GM23248 (cell line): ENCODE results near the gene TIMM13. TPM values are rescaled to one million over a fixed set of nuclear protein-coding genes. Genes with fewer than 3 reads are reported as not detected.
A peak's percentile ranks its signal among the peaks of the same experiment; 100 is the strongest.

ENCODE experiments used
- DNase-seq: peaks from one replicate; pipeline ENCODE4 v3.0.0-alpha.2; 2015
- H2AFZ ChIP-seq: fragments of 200-600 bp; sonication (generic); 2 replicates; pipeline ENCODE4 v1.6.1; 2016; ENCODE audit warnings: antibody characterized with exemption
- H3F3A ChIP-seq: fragments of 200-600 bp; sonication (generic); 2 replicates; pipeline ENCODE4 v1.6.1; 2016; ENCODE audit warnings: mild to moderate bottlenecking, antibody characterized with exemption, mixed run types; ENCODE audit not compliant: insufficient read depth
- H3K27ac ChIP-seq: fragments of 200-600 bp; sonication (generic); 2 replicates; pipeline ENCODE4 v1.5.1; 2016; ENCODE audit warnings: mild to moderate bottlenecking
- H3K27me3 ChIP-seq: fragments of 200-600 bp; sonication (generic); replicated peaks from 2 replicates; pipeline ENCODE4 v1.6.1; 2016; ENCODE audit warnings: mild to moderate bottlenecking; ENCODE audit not compliant: insufficient read depth
- H3K36me3 ChIP-seq: fragments of 200-600 bp; sonication (generic); 2 replicates; pipeline ENCODE4 v1.6.1; 2016; ENCODE audit warnings: low read depth, mild to moderate bottlenecking
- H3K4me1 ChIP-seq: fragments of 200-600 bp; sonication (generic); 2 replicates; pipeline ENCODE4 v1.6.1; 2016; ENCODE audit warnings: mild to moderate bottlenecking; ENCODE audit not compliant: insufficient read depth
- H3K4me2 ChIP-seq: fragments of 200-600 bp; sonication (generic); one replicate; pipeline ENCODE4 v1.6.1; 2016; ENCODE audit warnings: mild to moderate bottlenecking; ENCODE audit not compliant: unreplicated experiment
- H3K4me3 ChIP-seq: fragments of 200-600 bp; sonication (generic); 2 replicates; pipeline ENCODE4 v1.5.1; 2016; ENCODE audit warnings: mild to moderate bottlenecking
- H3K79me2 ChIP-seq: fragments of 200-600 bp; sonication (generic); 2 replicates; pipeline ENCODE4 v1.6.1; 2016; ENCODE audit warnings: mild to moderate bottlenecking; ENCODE audit not compliant: insufficient read depth
- H3K9ac ChIP-seq: fragments of 200-600 bp; sonication (generic); 2 replicates; pipeline ENCODE4 v1.6.1; 2016; ENCODE audit warnings: mild to moderate bottlenecking
- H3K9me2 ChIP-seq: fragments of 200-600 bp; sonication (generic); 2 replicates; pipeline ENCODE4 v1.6.1; 2016; ENCODE audit warnings: mixed run types, mild to moderate bottlenecking, moderate library complexity; ENCODE audit not compliant: insufficient read depth
- H3K9me3 ChIP-seq: fragments of 200-600 bp; sonication (generic); one replicate; pipeline ENCODE4 v1.6.1; 2017; ENCODE audit warnings: low read depth
- H4K20me1 ChIP-seq: fragments of 200-600 bp; sonication (generic); 2 replicates; pipeline ENCODE4 v1.6.0; 2016; ENCODE audit not compliant: insufficient read depth
- EZH2 ChIP-seq: fragments of 200-600 bp; sonication (generic); IDR thresholded peaks from 2 replicates; pipeline ENCODE4 v1.6.1; 2018; ENCODE audit warnings: antibody characterized with exemption, mild to moderate bottlenecking; ENCODE audit not compliant: insufficient read depth, poor library complexity, severe bottlenecking
- EZH2phosphoT487 ChIP-seq: fragments of 200-600 bp; sonication (generic); IDR thresholded peaks from 2 replicates; pipeline ENCODE4 v1.6.1; 2018; ENCODE audit warnings: antibody characterized with exemption, moderate library complexity, mild to moderate bottlenecking, low read depth; ENCODE audit not compliant: insufficient read depth
- WGBS, 2 experiments: methylation state at CpG; one replicate each; pipeline ENCODE4 v1.1.6; 2015 to 2017; ENCODE audit warnings: low lambda C conversion rate in 2 of 2, low coverage in 1 of 2; ENCODE audit errors: missing lambda C conversion rate in 2 of 2; 5-methylcytosine and 5-hydroxymethylcytosine counted together
- in situ Hi-C: fragments of 300-500 bp; cut with MboI; formaldehyde crosslinking; loops from 2 replicates; pipeline ENCODE4 v1.15.0; 2020
- polyA plus RNA-seq: library from polyadenylated mRNA; unstranded; fragments of >200 nt; fragmentation: Nextera tagmentation; extraction: Ambion mirVana; gene quantifications from 2 replicates; pipeline ENCODE4 v1.2.1, GENCODE V29; 2016
- total RNA-seq: library from RNA; depleted of rRNA; stranded (reverse); fragments of >200 nt; shearing (Covaris generic); gene quantifications from 2 replicates; pipeline ENCODE4 v1.2.3, GENCODE V29; 2014

TIMM13 gene
- total and polyA plus RNA-seq, 2 experiments from 2014 or later = 57.6 to 143 TPM

- Histone ChIP-seq H3K9me3 (no peaks in the 10 kb centered on the region), H4K20me1 (no peaks in the 10 kb centered on the region), H2AFZ (no peak overlapping the region), H3K27ac (no peak overlapping the region), H3K4me3 (no peak overlapping the region), H3K4me1 (no peaks in the 10 kb centered on the region), H3K27me3 (no peaks in the 10 kb centered on the region), H3K4me2 (no peak overlapping the region), H3K36me3 (no peaks in the 10 kb centered on the region), H3K9me2 (no peaks in the 10 kb centered on the region), H3K79me2 (no peaks in the 10 kb centered on the region), H3K9ac (no peak overlapping the region), H3F3A (no peaks in the 10 kb centered on the region; the same call in 1 of the 2 replicates)
- TF ChIP-seq EZH2phosphoT487 (no peak), EZH2 (no peak)
- in situ Hi-C loops = no loop called here
- WGBS, 2 experiments = 69 to 80% methylated on average over 6 of the region's 6 CpGs
- no peak for DNase-seq
Observed at GRCh38 chr19:2415973-2416319, 11.4 kb downstream of the TIMM13 start.

- TF ChIP-seq EZH2 = no peak
- TF ChIP-seq EZH2phosphoT487 = no peak
- Histone ChIP-seq H3K9me2 (no peaks in the 10 kb centered on the region), H3K4me2 (no peak overlapping the region), H3K79me2 (no peaks in the 10 kb centered on the region), H3K9me3 (no peaks in the 10 kb centered on the region), H3F3A (no peaks in the 10 kb centered on the region; the same call in 1 of the 2 replicates), H3K27me3 (no peaks in the 10 kb centered on the region), H3K9ac (no peak overlapping the region), H3K4me3 (no peak overlapping the region), H4K20me1 (no peaks in the 10 kb centered on the region), H3K4me1 (no peaks in the 10 kb centered on the region), H3K36me3 (no peaks in the 10 kb centered on the region), H2AFZ (no peak overlapping the region), H3K27ac (no peak overlapping the region)
- 80 to 83% methylated on average over 25 to 29 of the region's 29 CpGs for whole genome bisulfite sequencing, 2 experiments
- in situ Hi-C loops = no loop called here
- DNase-seq = no peak
Observed at GRCh38 chr19:2415281-2415972, 12.0 kb downstream of the TIMM13 start.

GRCh38 chr19:2413629-2414028 lies 13.8 kb downstream of the TIMM13 start:
- H3K79me2 ChIP-seq = no peaks in the 10 kb centered on the region
- TF ChIP-seq EZH2 = no peak
- H3K4me3 ChIP-seq = no peak overlapping the region
- no peak for DNase-seq
- no peak overlapping the region for H2AFZ ChIP-seq
- H3K36me3 ChIP-seq = no peaks in the 10 kb centered on the region
- no peaks in the 10 kb centered on the region for H3K9me3 ChIP-seq
- no peaks in the 10 kb centered on the region for H4K20me1 ChIP-seq
- H3K4me2 ChIP-seq = no peak overlapping the region
- WGBS, 2 experiments = 83 to 92% methylated on average over 8 to 16 of the region's 16 CpGs
- no peak overlapping the region for H3K27ac ChIP-seq
- no peaks in the 10 kb centered on the region for H3K9me2 ChIP-seq
- H3F3A ChIP-seq = no peaks in the 10 kb centered on the region
- no peaks in the 10 kb centered on the region for H3K27me3 ChIP-seq
- H3K4me1 ChIP-seq = no peaks in the 10 kb centered on the region
- in situ Hi-C loops = no loop called here
- no peak overlapping the region for H3K9ac ChIP-seq

GRCh38 chr19:2413159-2413558 lies 14.2 kb downstream of the TIMM13 start:
- no peaks in the 10 kb centered on the region for H3K4me1 ChIP-seq
- WGBS, 2 experiments = 84 to 85% methylated on average over 7 of the region's 7 CpGs
- H3K79me2 ChIP-seq = no peaks in the 10 kb centered on the region
- H3K27me3 ChIP-seq = no peaks in the 10 kb centered on the region
- no peaks in the 10 kb centered on the region for H3K9me3 ChIP-seq
- no peaks in the 10 kb centered on the region for H3K36me3 ChIP-seq
- H3K4me2 ChIP-seq = no peak overlapping the region
- no peak for TF ChIP-seq EZH2
- TF ChIP-seq EZH2phosphoT487 = no peak
- no peak overlapping the region for H3K4me3 ChIP-seq
- no peaks in the 10 kb centered on the region for H3K9me2 ChIP-seq
- no peaks in the 10 kb centered on the region for H4K20me1 ChIP-seq
- in situ Hi-C loops = no loop called here
- DNase-seq = no peak
- no peak overlapping the region for H2AFZ ChIP-seq
- no peaks in the 10 kb centered on the region for H3F3A ChIP-seq
- no peak overlapping the region for H3K9ac ChIP-seq
- no peak overlapping the region for H3K27ac ChIP-seq

- Histone ChIP-seq H3K4me3 (no peak overlapping the region), H3K27me3 (no peaks in the 10 kb centered on the region), H2AFZ (no peak overlapping the region), H3K27ac (no peak overlapping the region), H3K4me2 (no peak overlapping the region), H3K9me3 (no peaks in the 10 kb centered on the region), H3K4me1 (no peaks in the 10 kb centered on the region), H3F3A (no peaks in the 10 kb centered on the region), H3K9me2 (no peaks in the 10 kb centered on the region), H4K20me1 (no peaks in the 10 kb centered on the region), H3K36me3 (no peaks in the 10 kb centered on the region), H3K79me2 (no peaks in the 10 kb centered on the region), H3K9ac (no peak overlapping the region)
- 12 to 30% methylated on average over 2 of the region's 2 CpGs for WGBS, 2 experiments
- in situ Hi-C loops = no loop called here
- TF ChIP-seq EZH2 = no peak
- TF ChIP-seq EZH2phosphoT487 = no peak
- peak; percentile 17 for DNase-seq
Observed at GRCh38 chr19:2412449-2412848, 14.9 kb downstream of the TIMM13 start.
